Suprapubic skin (tissue), 4 donors: ENCODE measurements around the gene TRHDE.

Source experiments
- CTCF ChIP-seq, 2 donors: fragments of 200-600 bp in 1 of 2; fragments of 450-650 bp in 1 of 2; sonication (generic) in 1 of 2; IDR thresholded peaks; one replicate each; pipeline ENCODE4 v1.5.1; 2016 to 2019; ENCODE audit warnings: antibody characterized with exemption in 2 of 2, mild to moderate bottlenecking in 1 of 2, moderate library complexity in 1 of 2
- POLR2A ChIP-seq, 2 donors: fragments of 450-650 bp; IDR thresholded peaks; one replicate each; pipeline ENCODE4 v1.6.1; 2017; ENCODE audit warnings: antibody characterized with exemption in 2 of 2, mild to moderate bottlenecking in 2 of 2, moderate library complexity in 2 of 2
- POLR2AphosphoS5 ChIP-seq, 3 donors: sonication (generic); formaldehyde crosslinking; IDR thresholded peaks; one replicate each; pipeline ENCODE4 v1.6.1; 2017; ENCODE audit warnings: antibody characterized with exemption in 3 of 3

GRCh38 chr12:72236071-72236705 is 36.0 kb upstream of the TRHDE start:
- TF ChIP-seq CTCF (IDR thresholded peaks at IDR 0.05): no peak
- TF ChIP-seq POLR2A (IDR thresholded peaks at IDR 0.05): no peak
- TF ChIP-seq POLR2AphosphoS5 (IDR thresholded peaks at IDR 0.05): no peak
